HK-2 (cell line): ENCODE results near the gene PTPRN2.
"Not testable (repeated sequence)": the region's sequence is repeated elsewhere in the genome, so short reads cannot be mapped to it uniquely, and the experiment has no call there.

Experiments used
- DNase-seq: peaks from one replicate; pipeline ENCODE4 v3.0.0-alpha.2; 2018; ENCODE audit not compliant: unreplicated experiment

Gene PTPRN2

DNA sequence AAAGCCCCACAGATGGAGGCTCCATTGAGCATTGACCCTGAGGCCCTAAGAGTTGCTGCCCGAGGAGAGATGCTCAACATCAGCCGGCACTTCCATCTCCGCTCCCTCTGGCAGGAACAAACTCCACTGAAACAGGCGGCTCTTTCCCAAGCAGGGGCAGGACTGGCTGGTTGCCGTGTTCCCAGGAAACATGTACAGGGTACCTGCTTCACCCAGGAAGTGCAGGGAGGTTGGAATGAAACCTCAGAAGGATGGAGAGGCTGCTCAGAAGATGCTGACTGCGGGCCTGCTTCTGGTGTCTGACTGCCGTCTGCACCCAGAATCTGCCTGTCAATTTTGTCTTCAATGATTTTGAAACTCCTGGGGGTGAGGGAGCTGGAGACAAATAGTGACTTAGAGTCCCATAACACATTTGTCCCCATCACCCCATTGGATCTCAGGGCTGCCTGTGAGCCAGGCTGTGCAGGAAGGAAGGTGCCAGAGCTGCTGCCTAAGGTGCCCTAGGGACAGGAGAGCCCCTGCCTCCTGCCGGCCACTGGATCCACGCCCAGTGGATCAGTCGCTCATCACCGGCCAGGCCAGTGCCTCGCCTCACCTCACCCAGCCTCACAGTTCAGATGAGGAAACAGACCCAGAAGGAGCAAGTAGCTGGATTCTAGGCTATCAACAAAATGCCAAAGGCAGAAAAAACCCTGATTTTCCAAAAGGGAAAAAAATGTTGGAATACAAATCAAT lies 237.3 kb downstream of the PTPRN2 start:
- no peak for DNase-seq

DNA sequence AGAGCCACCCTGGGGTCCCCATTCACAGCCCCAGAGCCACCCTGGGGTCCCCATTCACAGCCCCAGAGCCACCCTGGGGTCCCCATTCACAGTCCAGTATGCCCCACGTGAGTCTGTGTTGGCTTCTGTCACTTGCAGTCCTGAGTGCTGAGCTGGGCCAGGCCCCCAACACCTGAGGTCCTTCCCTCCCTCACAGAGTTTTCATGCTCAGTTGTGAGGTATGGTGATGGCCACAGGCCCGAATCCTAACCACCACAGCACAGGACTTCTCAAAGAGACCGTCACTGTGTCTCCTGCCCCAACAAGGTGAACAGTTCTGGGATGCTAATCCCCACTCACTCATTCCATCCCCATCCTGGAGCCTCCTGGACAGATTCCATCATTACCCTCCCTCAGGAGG lies 239.2 kb downstream of the PTPRN2 start:
- no peak for DNase-seq

DNA sequence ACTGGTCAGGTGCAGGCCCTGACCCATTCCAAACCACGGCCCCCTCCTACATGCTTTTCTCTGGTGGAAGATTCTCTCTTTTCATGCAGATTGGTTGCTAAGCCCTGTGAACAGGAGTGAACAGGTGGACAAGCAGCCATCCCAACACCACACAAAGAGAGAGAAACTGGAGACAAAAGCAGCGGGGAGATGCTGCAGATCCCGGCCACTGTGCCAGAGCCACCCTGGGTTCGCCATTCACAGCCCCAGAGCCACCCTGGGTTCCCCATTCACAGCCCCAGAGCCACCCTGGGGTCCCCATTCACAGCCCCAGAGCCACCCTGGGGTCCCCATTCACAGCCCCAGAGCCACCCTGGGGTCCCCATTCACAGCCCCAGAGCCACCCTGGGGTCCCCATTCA lies 239.6 kb downstream of the PTPRN2 start:
- not testable (repeated sequence) for DNase-seq

DNA sequence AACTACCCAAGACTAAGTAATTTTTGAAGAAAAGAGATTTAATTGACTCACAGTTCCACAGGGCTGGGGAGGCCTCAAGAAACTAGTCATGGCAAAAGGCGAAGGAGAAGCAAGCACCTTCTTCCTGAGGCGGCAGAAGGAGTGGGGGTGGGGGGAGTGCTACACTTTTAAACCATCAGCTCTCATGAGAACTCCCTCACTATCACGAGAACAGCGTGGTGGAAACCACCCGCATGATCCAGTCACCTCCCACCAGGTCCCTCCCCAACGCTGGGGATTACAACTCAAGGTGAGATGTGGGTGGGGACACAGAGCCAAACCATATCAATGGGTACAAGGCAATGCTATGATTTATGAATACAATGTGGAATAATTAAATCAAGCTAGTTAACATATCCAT lies 241.9 kb downstream of the PTPRN2 start:
- DNase-seq = no peak

DNA sequence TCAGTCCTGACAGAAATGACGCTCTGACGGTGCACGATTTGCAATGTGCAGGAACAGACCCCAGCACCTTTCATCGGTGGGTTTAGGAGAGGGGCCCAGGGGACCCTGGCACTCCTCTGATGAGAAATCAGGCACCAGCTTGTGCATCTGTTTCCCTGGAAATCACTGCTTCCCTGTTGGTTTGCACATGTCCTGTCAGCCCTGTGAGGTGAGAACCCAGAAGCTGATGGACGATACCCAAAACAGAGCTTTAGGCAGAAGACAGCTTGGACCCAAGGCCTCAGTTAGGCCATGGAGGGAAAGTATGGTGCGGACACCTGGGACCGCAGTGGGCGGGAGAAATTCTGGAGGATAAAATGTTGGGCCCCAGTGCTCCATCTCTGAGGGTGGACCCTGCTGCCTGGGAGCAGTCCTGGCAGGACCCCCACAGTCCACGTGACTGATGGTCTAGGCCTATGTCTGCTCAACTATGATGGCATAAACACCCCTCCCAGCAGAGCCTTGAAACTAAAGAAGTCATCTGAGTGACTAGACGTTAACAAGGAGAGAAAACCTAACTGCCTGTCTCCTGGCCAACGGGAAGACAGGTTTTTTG lies 242.8 kb downstream of the PTPRN2 start:
- no peak for DNase-seq

DNA sequence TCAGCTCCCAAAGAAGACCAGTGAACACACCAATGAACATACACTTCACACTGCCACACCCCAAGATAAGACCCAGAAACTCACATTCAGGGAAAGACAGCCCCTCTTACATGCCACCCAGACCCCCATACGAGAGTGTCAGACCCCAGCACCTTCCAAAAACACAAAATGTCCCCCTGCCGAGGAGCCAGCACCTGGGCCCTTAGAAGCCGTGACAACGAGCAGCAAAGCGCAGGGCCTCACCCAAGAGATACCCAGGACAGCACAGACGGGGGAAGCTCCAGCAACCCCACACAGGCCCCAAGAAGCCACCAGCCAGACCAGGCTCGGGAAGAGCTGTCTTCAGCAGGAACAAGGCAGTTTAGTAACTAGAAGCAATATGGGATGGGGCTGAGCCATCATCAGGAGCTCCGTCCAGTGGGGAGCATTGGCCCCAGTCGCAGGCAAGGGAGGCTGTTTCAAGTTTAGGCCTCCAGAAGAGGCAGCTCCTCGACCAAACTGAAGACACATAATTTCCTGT lies 243.6 kb downstream of the PTPRN2 start:
- DNase-seq = no peak

DNA sequence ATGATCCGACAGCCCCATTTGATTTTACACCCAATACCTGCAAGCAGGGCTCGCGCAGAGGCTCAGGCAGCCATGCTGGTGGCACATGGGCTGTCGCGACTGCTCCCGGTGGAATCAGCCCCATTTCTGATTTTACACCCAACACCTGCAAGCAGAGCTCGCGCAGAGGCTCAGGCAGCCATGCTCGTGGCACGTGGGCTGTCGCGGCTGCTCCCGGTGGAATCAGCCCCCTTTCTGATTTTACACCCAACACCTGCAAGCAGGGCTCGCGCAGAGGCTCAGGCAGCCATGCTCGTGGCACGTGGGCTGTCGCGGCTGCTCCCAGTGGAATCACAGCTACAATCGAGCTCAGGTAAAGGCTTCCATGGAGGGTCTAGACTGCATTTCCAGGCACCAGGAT lies 244.1 kb downstream of the PTPRN2 start:
- no peak for DNase-seq

DNA sequence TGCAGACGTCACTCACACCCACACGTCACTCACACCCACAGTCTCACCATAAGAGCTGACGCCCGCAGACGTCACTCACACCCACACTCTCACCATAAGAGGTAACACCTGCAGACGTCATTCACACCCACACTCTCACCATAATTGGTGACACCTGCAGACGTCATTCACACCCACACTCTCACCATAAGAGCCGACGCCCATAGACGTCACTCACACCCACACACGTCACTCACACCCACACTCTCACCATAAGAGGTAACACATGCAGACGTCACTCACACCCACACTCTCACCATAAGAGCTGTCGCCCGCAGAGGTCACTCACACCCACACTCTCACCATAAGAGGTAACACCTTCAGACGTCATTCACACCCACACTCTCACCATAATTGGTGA lies 246.5 kb downstream of the PTPRN2 start:
- DNase-seq = not testable (repeated sequence)

DNA sequence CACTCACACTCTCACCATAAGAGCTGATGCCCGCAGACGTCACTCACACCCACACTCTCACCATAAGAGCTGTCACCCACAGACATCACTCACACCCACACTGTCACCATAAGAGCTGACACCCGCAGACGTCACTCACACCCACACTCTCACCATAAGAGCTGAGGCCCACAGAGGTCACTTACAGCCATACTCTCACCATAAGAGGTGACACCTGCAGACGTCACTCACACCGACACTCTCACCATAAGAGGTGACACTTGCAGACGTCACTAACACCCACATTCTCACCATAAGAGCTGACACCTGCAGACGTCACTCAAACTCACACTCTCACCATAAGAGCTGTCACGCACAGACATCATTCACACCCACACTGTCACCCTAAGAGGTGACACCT lies 250.7 kb downstream of the PTPRN2 start:
- DNase-seq = not testable (repeated sequence)

DNA sequence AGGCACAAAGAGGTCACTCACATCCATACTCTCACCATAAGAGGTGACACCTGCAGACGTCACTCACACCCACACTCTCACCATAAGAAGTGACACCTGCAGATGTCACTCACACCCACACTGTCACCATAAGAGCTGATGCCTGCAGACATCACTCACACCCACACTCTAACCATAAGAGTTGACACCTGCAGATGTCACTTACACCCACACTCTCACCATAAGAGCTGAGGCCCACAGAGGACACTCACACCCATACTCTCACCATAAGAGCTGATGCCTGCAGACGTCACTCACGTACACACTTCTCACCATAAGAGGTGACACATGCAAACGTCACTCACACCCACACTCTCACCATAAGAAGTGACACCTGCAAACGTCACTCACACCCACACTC lies 255.1 kb downstream of the PTPRN2 start:
- not testable (repeated sequence) for DNase-seq

DNA sequence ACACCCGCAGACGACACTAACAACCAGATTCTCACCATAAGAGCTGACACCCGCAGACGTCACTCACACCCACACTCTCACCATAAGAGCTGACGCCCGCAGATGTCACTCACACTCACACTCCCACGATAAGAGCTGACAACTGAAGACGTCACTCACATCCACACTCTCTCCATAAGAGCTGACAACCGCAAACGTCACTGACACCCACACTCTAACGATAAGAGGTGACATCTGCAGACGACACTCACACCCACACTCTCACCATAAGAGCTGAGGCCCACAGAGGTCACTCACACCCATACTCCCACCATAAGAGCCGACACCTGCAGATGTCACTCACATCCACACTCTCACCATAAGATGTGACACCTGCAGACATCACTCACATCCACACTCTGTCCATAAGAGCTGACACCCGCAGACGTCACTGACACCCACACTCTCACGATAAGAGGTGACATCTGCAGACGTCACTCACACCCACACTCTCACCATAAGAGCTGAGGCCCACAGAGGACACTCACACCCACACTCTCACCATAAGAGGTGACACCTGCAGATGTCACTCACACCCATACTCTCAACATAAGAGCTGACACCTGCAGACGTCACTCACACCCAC lies 255.7 kb downstream of the PTPRN2 start:
- DNase-seq = not testable (repeated sequence)

DNA sequence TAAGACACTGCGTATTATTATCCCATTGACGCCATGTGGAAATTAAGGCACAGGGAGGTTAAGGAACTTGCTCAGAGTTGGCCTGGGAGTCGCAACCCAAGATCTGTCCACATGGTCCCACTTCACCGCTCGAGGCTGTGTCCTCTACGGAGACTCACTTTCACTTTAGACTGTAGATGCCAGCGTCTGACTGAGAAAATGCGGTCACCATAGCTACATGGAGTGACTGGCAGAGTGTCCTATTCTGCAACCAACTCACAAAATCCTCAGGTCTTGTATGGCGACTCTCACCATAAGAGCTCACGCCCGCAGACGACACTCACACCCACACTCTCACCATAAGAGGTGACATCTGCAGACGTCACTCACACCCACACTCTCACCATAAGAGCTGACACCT lies 257.9 kb downstream of the PTPRN2 start:
- DNase-seq = no peak

DNA sequence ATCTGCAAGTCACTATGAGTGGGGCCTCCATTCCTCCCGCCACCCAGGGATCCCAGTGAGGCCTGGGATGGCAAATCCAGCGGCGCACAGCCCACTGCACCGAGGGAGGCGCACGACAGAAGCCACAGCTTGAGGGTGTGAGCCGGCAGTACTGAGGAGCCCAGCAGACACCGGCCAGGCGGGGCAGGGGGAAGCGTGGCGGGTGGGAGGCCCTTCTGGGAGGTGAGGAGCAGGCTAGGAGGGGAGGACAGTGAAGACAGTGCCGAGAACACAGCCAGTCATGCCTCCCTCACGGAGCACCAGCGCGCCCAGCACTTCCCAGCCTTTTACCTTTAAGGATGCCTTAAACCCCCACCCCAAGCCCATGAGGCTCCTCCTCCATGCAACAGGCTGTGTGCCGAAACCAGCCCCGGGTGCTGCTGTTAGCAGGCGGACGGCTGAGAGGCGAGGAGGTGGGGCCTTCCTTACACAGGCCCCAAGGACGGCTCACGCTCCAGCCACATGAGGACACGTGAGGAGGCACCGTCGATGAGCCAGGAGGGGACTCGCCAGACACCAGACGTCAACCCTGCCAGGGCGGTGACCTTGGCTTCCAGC lies 258.5 kb downstream of the PTPRN2 start:
- no peak for DNase-seq

DNA sequence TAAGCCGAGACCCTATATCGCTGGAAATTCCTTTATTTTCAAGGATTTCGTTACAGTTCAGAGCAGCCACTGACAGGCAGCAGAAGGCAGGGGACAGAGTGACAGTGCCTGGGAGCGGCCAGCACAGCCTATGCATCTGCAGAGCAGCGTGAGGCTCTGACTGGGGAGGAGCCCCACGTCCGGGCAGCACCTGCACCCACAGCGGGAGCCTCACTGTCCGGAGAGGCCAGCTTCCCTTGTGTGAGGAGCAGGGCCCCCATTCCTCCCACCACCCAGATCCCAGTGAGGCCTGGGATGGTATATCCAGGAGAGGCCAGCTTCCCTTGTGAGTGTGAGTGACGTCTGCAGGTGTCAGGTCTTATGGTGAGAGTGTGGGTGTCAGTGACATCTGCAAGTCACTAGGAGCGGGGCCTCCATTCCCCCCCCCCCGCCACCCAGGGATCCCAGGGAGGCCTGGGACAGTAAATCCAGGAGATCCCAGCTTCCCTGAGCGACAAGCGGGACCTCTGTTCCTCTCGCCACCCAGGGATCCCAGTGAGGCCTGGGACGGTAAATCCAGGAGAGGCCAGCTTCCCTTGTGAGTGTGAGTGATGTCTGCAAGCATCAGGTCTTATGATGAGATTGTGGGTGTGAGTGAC lies 259.1 kb downstream of the PTPRN2 start:
- no peak for DNase-seq

DNA sequence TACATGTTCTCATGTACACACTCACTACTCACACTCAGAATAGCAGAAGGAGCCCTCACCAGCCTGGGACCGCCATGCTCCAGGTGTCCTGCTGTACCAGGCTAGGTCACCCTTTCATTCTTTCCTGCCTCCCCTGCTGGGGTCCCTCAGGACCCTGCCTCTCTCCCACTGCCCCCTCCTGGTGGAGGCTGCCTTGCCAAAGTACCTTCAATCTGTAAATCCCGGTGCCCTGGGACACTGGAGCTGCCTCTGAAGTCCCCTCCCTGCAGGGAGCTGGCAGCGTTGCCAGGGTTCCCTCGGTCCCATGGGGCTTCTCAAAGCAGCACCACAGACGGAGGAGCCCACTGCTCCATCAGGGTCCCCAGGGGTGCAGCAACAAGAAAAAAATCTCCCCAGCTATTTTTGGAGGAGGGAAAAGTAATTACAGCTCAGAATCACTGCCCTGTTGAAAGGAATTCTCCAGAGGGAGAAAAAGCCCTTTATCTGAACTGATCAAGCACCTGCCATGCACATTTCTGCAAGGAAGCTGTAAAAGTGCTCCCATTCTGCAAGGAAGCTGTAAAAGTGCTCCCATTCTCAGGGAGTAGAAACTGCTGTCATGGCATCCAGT lies 259.9 kb downstream of the PTPRN2 start:
- DNase-seq = no peak

DNA sequence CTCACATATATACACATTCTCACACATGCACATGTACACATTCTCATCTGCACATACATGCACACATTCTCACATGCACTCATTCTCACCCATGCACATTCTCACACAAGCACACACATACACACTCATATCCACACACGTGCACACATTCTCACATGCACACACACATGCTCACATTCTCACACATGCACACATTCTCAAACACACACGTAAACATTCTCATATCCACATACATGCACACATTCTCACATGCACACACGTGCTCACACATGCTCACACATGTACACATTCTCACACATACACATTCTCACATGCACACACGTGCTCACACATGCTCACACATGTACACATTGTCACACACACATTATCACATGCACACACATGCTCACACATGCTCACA lies 260.6 kb downstream of the PTPRN2 start:
- DNase-seq = no peak

DNA sequence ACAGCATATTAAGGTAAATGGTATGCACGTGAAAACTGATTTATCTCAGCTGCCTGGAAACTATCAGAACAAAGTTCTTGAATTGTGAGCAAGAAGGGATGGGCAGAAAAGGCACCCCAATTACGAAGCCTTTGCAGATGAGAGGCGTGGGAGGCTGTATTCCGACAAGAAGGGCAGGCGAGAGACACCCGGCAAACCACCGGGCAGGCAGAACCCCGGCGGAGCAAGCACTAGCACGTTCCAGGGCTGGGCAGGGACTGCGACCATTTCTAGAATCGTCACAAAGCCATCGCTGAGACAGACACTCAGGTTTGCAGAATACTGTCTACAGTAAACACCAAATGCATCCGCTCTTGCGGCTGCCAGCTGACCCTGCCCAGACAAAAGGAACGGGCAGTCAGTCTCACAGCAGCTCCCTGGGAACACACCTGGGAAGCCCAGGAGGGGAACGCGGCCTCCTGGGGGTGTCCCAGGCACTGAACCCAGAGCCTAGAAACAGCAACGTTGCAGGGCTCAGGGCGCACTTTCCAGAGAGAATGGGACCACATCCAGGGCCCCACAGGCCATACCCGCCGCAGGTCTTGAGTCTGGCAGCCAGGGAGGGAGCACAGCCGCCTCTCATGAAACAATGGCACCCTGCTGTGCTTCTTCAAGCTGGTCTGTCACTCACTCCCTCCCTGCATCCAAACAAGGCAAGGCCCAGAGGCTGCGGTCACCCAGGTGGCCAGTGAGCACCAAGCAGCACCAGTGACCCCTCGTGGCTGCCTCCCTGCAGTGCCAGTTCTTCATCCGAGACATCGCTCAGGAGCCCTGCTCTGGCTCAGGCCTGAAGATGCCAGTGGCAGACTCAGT lies 261.9 kb downstream of the PTPRN2 start:
- DNase-seq = no peak

DNA sequence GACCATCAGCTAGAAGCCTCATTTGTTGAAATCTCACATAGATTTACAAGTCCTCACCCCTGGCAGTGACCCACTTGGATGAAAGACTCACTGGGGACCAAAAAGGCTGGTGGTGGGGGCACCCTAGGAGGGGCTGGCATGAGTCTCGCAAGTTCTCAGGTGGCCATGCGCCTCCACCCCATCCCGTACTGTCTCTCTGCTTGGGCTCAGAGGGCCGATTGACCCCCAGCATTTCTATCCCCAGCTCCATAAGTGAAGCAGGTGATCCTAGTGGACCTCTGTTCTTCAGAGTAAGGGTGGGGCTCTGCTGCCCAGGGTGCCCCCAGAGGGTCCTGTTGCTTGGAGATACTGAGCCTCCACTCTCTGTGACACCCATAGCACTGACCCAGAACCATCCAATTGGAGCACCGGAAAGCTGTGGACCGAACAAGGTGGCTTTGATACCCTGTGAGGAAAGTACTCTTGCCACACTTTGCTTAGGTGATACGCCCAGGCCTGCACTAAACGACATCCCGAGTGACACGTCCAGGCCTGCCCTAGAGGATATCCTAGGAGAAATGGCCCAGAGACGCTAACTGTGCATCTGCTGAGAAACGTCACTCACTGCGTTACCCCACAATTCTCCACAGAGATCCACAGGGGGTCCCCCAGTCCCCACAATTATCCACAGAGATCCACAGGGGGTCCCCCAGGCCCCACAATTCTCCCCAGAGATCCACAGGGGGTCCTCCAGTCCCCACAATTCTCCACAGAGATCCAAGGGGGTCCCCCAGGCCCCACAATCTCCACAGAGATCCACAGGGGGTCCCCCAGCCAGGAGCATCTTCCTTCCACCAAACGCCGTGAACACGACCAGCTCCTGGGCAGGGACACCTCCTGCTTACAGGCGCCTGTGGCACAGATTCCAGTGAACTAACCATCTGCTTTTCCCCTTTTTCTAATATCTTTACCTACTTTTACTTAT lies 262.9 kb downstream of the PTPRN2 start:
- no peak for DNase-seq

DNA sequence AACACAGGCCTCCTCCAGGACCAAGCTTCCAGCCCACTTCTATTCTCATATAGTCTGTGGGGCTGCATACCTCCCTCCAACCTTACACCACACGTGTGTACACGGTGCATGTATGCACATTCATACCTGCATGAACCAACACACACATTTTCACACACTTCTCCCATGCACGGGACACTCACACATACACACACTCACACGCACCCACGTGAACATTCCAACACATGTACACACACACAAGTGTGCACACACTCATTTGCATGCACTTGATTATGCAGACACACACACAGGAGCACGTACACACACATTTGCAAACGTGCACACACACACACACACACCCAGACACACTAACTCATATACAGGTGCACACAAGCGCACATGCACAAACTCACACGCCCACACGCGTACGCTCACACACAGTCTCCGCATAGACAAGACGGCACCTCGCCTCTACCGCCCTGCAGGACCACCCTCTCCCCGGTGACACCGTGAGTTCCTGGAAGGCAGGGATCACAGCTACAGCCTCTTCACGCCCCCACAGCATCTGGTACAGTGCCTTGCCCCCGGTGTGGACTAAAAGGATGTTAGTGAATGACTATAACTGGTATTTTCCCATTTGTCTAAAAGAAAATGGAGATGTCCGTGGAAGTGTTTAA lies 263.8 kb downstream of the PTPRN2 start:
- no peak for DNase-seq
